Measurements from ENCODE around the gene MYO3B.

GRCh38 chr2:170204298-170204951 is 26.5 kb downstream of the MYO3B start:
- TF ChIP-seq, protein P1, sequence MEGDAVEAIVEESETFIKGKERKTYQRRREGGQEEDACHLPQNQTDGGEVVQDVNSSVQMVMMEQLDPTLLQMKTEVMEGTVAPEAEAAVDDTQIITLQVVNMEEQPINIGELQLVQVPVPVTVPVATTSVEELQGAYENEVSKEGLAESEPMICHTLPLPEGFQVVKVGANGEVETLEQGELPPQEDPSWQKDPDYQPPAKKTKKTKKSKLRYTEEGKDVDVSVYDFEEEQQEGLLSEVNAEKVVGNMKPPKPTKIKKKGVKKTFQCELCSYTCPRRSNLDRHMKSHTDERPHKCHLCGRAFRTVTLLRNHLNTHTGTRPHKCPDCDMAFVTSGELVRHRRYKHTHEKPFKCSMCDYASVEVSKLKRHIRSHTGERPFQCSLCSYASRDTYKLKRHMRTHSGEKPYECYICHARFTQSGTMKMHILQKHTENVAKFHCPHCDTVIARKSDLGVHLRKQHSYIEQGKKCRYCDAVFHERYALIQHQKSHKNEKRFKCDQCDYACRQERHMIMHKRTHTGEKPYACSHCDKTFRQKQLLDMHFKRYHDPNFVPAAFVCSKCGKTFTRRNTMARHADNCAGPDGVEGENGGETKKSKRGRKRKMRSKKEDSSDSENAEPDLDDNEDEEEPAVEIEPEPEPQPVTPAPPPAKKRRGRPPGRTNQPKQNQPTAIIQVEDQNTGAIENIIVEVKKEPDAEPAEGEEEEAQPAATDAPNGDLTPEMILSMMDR (IDR thresholded peaks at IDR 0.05), result no peak
- no peak for TF ChIP-seq ZFX (IDR thresholded peaks at IDR 0.05; ENCODE audit: borderline replicate concordance)
